Smooth muscle cell (in vitro differentiated cells): ENCODE measurements around the gene TAF11L3. TPM values are rescaled to one million over a fixed set of nuclear protein-coding genes. Genes with fewer than 3 reads are reported as not detected.
"Not testable (repeated sequence)": the region's sequence is repeated elsewhere in the genome, so short reads cannot be mapped to it uniquely, and the experiment has no call there.

Source experiments
- DNase-seq: peaks from one replicate; lab custom pipeline; 2025; ENCODE audit not compliant: unreplicated experiment; lab: John Stamatoyannopoulos, UW
- H2AFZ ChIP-seq: fragments of 200-600 bp; sonication (generic); 2 replicates; pipeline ENCODE4 v1.6.0; 2016; ENCODE audit warnings: antibody characterized with exemption, low read depth, mild to moderate bottlenecking
- H3F3A ChIP-seq: fragments of 200-600 bp; sonication (generic); 2 replicates; pipeline ENCODE4 v1.6.0; 2017; ENCODE audit warnings: antibody characterized with exemption, low read depth
- H3K27ac ChIP-seq: fragments of 200-600 bp; sonication (generic); 2 replicates; pipeline ENCODE4 v1.5.1; 2016; ENCODE audit warnings: low read depth, mild to moderate bottlenecking
- H3K27me3 ChIP-seq: fragments of 200-600 bp; sonication (generic); 2 replicates; pipeline ENCODE4 v1.6.1; 2016; ENCODE audit warnings: low read depth, mild to moderate bottlenecking
- H3K36me3 ChIP-seq: fragments of 200-600 bp; sonication (generic); 2 replicates; pipeline ENCODE4 v1.5.1; 2016; ENCODE audit warnings: low read depth
- H3K4me1 ChIP-seq: fragments of 200-600 bp; sonication (generic); 2 replicates; pipeline ENCODE4 v1.5.1; 2016; ENCODE audit warnings: low read depth
- H3K4me2 ChIP-seq: fragments of 200-600 bp; sonication (generic); 2 replicates; pipeline ENCODE4 v1.6.0; 2016; ENCODE audit warnings: mild to moderate bottlenecking
- H3K4me3 ChIP-seq: fragments of 200-600 bp; sonication (generic); 2 replicates; pipeline ENCODE4 v1.5.1; 2016; ENCODE audit warnings: mild to moderate bottlenecking
- H3K79me2 ChIP-seq: fragments of 200-600 bp; sonication (generic); 2 replicates; pipeline ENCODE4 v1.6.0; 2016; ENCODE audit warnings: low read depth, mild to moderate bottlenecking
- H3K9ac ChIP-seq: fragments of 200-600 bp; sonication (generic); 2 replicates; pipeline ENCODE4 v1.6.0; 2016; ENCODE audit warnings: low read depth
- H3K9me3 ChIP-seq: fragments of 200-600 bp; sonication (generic); replicated peaks from 2 replicates; pipeline ENCODE4 v1.5.1; 2016; ENCODE audit warnings: low read depth
- H4K20me1 ChIP-seq: fragments of 200-600 bp; sonication (generic); 2 replicates; pipeline ENCODE4 v1.6.0; 2016; ENCODE audit warnings: low read depth
- CTCF ChIP-seq: fragments of 200-600 bp; sonication (generic); IDR thresholded peaks from 2 replicates; pipeline ENCODE4 v1.5.1; 2017; ENCODE audit warnings: borderline replicate concordance, mild to moderate bottlenecking, antibody characterized with exemption; ENCODE audit not compliant: insufficient read depth, poor library complexity, severe bottlenecking
- WGBS: methylation state at CpG from one replicate; pipeline ENCODE4 v1.1.7; 2016; ENCODE audit warnings: low lambda C conversion rate; 5-methylcytosine and 5-hydroxymethylcytosine counted together
- polyA plus RNA-seq: library from polyadenylated mRNA; unstranded; fragments of >200 nt; fragmentation: Nextera tagmentation; extraction: Ambion mirVana; gene quantifications from 2 replicates; pipeline ENCODE4 v1.2.1, GENCODE V29; 2016
- total RNA-seq: library from RNA; depleted of rRNA; stranded (reverse); fragments of >200 nt; gene quantifications from 2 replicates; pipeline ENCODE4 v1.2.3, GENCODE V29; 2014

Gene TAF11L3
- not detected in 2 replicates for total RNA-seq
- not detected in 2 replicates for polyA plus RNA-seq

GRCh38 chr5:17518067-17518466 lies at the start of gene TAF11L3:
Gene TAF11L3 (plus strand): TSS chr5:17518367.
- not testable (repeated sequence) for H3K4me1 ChIP-seq, H3F3A ChIP-seq, H3K9me3 ChIP-seq, H3K9ac ChIP-seq, H3K36me3 ChIP-seq, H3K27ac ChIP-seq, H3K27me3 ChIP-seq, H2AFZ ChIP-seq, H3K4me2 ChIP-seq, H3K79me2 ChIP-seq, DNase-seq, H3K4me3 ChIP-seq, H4K20me1 ChIP-seq
- WGBS, result no CpG with 5 or more reads among the region's 15 CpGs

- Histone ChIP-seq H3K9me3 (no peaks in the 10 kb centered on the region), H3K9ac (no peak overlapping the region), H3K27ac (no peak overlapping the region), H3K79me2 (no peaks in the 10 kb centered on the region), H3K4me2 (no peak overlapping the region), H3K4me1 (no peaks in the 10 kb centered on the region), H3K36me3 (no peaks in the 10 kb centered on the region), H3K4me3 (no peak overlapping the region), H3K27me3 (no peaks in the 10 kb centered on the region), H2AFZ (no peak overlapping the region), H3F3A (no peaks in the 10 kb centered on the region), H4K20me1 (no peaks in the 10 kb centered on the region)
- DNase-seq, result no peak
- TF ChIP-seq CTCF, result no peak
Measured at GRCh38 chr5:17470064-17470463, 48.1 kb upstream of the TAF11L3 start.

- H3K36me3 ChIP-seq, H2AFZ ChIP-seq: not testable (repeated sequence)
Measured at GRCh38 chr5:17475064-17475463, 43.1 kb upstream of the TAF11L3 start.

GRCh38 chr5:17477043-17477442 lies 41.1 kb upstream of the TAF11L3 start:
- no peak for DNase-seq
- TF ChIP-seq CTCF, result no peak
- H3K4me1 ChIP-seq, result no peaks in the 10 kb centered on the region
- no peak overlapping the region for H2AFZ ChIP-seq
- no peaks in the 10 kb centered on the region for H3K36me3 ChIP-seq
- H3K27me3 ChIP-seq, result no peaks in the 10 kb centered on the region
- H4K20me1 ChIP-seq, result no peaks in the 10 kb centered on the region
- no peak overlapping the region for H3K4me2 ChIP-seq
- H3K79me2 ChIP-seq, result no peaks in the 10 kb centered on the region
- H3F3A ChIP-seq, result no peaks in the 10 kb centered on the region
- H3K4me3 ChIP-seq, result no peak overlapping the region
- no peak overlapping the region for H3K9ac ChIP-seq
- WGBS, result 79% methylated on average over 3 of the region's 3 CpGs
- no peaks in the 10 kb centered on the region for H3K9me3 ChIP-seq
- H3K27ac ChIP-seq, result no peak overlapping the region

More at GRCh38 chr5:17475064-17475463, 43.1 kb upstream of the TAF11L3 start:
- H4K20me1 ChIP-seq, H3K4me2 ChIP-seq, DNase-seq, H3K27ac ChIP-seq, H3K9me3 ChIP-seq, H3K27me3 ChIP-seq, H3K4me3 ChIP-seq, H3K79me2 ChIP-seq, H3K4me1 ChIP-seq, H3F3A ChIP-seq, H3K9ac ChIP-seq: not testable (repeated sequence)

- Histone ChIP-seq H3K79me2 (no peaks in the 10 kb centered on the region), H3K9me3 (no peaks in the 10 kb centered on the region), H3K9ac (no peak overlapping the region), H3K4me3 (no peak overlapping the region), H3K36me3 (no peaks in the 10 kb centered on the region), H3K27ac (no peak overlapping the region), H4K20me1 (no peaks in the 10 kb centered on the region), H3K4me2 (no peak overlapping the region), H3F3A (no peaks in the 10 kb centered on the region), H3K4me1 (no peaks in the 10 kb centered on the region), H3K27me3 (no peaks in the 10 kb centered on the region), H2AFZ (no peak overlapping the region)
- no peak for DNase-seq
- TF ChIP-seq CTCF, result no peak
- WGBS, result 67% methylated on average over 7 of the region's 7 CpGs
Measured at GRCh38 chr5:17477573-17478265, 40.4 kb upstream of the TAF11L3 start.
